ENCODE results near the gene CD27. TPM values are rescaled to one million over a fixed set of nuclear protein-coding genes. Genes with fewer than 3 reads are reported as not detected.

CD27 gene
- total RNA-seq, 1 donor from 2014 or later, result not detected

DNA sequence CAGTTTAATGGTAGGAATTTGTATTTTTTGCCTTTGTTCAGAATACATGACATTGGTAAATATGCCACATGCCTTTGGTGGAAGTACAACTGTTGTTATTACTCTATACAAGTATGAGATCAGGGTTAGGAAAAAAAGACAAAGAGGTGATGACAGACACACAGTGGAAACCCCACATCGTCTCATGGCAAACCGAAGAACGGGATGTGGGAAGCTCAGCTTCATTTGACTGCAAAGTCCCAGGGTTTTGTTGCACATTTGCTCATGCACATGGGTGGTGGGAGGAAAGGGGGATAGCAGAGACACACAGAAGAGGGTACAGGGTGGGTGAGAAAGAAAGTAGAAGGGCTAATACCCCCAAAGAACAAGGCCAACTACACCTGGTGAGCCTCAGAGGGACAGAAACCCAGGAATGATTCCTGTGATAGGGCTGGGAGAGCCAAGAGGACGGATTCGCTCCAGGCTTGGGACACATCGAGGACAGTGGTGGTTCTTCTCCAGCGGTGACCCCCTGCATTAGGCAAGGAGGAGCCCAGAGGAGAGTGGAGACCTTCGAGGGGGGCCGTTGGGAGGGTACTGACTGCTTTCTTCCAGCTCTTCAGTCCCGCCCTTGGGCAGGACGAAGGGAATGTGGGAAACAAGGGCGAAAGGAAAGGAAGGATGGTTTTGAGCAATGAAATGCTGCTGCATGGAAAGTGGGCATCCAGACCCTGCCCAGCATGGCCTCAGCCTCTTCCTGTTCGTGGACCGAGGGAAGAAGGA, 17.7 kb downstream of the CD27 start:
- H3K27me3 ChIP-seq (ENCODE audit: control insufficient read depth, insufficient read depth, low read length), result no peaks in the 10 kb centered on the region
- peaks cover 23% of the 10 kb centered on the region for H3K36me3 ChIP-seq (ENCODE audit: control insufficient read depth, insufficient read depth, low read length)
- DNase-seq (ENCODE audit: low read depth) (no peak), FAIRE-seq (no peak)
- H3K4me3 ChIP-seq (ENCODE audit: low read depth, low read length), result no peak overlapping the region
- TF ChIP-seq, protein P1, sequence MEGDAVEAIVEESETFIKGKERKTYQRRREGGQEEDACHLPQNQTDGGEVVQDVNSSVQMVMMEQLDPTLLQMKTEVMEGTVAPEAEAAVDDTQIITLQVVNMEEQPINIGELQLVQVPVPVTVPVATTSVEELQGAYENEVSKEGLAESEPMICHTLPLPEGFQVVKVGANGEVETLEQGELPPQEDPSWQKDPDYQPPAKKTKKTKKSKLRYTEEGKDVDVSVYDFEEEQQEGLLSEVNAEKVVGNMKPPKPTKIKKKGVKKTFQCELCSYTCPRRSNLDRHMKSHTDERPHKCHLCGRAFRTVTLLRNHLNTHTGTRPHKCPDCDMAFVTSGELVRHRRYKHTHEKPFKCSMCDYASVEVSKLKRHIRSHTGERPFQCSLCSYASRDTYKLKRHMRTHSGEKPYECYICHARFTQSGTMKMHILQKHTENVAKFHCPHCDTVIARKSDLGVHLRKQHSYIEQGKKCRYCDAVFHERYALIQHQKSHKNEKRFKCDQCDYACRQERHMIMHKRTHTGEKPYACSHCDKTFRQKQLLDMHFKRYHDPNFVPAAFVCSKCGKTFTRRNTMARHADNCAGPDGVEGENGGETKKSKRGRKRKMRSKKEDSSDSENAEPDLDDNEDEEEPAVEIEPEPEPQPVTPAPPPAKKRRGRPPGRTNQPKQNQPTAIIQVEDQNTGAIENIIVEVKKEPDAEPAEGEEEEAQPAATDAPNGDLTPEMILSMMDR (IDR thresholded peaks at IDR 0.05; ENCODE audit: insufficient read depth, low read length, severe bottlenecking), result no peak

DNA sequence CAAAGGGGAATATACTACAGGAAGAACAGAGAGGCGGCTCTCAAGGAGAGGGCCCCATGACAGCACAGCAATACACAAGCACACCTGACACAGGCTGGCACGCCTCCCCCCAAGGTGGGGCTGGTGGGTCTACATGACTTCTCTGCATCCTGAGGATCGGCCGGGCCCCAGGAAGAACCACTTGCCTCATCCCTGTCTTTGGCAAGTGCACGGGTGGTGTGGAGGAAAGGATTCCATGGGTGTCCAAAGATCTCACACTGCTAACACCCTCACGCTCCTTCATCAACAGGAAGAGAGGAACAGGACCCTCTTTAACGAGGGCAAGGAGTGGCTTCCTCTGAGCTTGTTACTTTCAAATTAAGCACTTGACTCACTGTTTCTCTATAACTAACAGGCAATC, 18.5 kb downstream of the CD27 start:
- no peaks in the 10 kb centered on the region for H3K27me3 ChIP-seq (ENCODE audit: control insufficient read depth, insufficient read depth, low read length)
- TF ChIP-seq, protein P1 (IDR thresholded peaks at IDR 0.05; ENCODE audit: insufficient read depth, low read length, severe bottlenecking), result no peak
- no peak overlapping the region for H3K4me3 ChIP-seq (ENCODE audit: low read depth, low read length)
- H3K36me3 ChIP-seq (ENCODE audit: control insufficient read depth, insufficient read depth, low read length), result peaks cover 19% of the 10 kb centered on the region
- DNase-seq (ENCODE audit: low read depth), result no peak
- FAIRE-seq, result no peak

DNA sequence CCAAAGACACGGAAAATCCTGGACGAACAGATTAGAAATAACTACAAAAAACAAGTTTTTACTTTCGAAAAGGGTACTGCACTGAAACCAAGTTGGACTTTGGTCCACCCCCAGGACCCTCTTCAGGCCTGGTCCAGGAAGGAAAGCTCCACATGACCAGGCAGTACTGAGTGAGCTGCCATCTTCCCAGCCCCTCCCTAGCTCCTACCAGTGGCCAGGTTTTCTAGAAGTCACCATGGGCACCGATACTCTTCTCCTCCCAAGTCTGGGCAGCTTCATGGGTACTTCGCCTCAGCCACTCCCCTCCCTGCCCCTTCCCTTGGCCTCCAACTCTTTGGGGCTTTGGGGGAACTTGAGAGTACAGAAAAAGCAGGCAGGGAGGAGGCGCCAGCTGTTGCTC, 19.1 kb downstream of the CD27 start:
- DNase-seq (ENCODE audit: low read depth), result no peak
- FAIRE-seq, result no peak
- no peak overlapping the region for H3K4me3 ChIP-seq (ENCODE audit: low read depth, low read length)
- H3K27me3 ChIP-seq (ENCODE audit: control insufficient read depth, insufficient read depth, low read length), result no peaks in the 10 kb centered on the region
- H3K36me3 ChIP-seq (ENCODE audit: control insufficient read depth, insufficient read depth, low read length), result peaks cover 16% of the 10 kb centered on the region
- TF ChIP-seq, protein P1 (IDR thresholded peaks at IDR 0.05; ENCODE audit: insufficient read depth, low read length, severe bottlenecking), result no peak

DNA sequence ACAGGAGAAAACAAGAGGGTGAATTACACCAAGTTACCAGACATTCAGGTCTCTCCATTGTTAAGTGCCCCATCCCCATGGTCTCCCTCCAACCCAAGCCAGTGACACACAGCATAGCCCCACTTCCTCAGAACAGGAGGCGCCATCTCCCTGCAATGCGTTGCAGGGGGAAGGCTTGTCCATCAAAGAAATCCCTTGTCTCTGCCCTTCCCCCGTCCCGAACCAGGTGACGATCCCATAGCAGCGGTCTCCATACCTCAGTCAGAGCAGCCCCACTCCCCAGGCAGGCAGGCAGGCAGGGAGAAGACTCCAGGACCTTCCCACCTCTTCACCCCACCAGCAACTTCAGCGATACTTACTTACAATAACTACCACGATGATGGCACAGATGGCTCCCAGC, 19.8 kb downstream of the CD27 start:
- peaks cover 16% of the 10 kb centered on the region for H3K36me3 ChIP-seq (ENCODE audit: control insufficient read depth, insufficient read depth, low read length)
- FAIRE-seq (no peak), DNase-seq (ENCODE audit: low read depth) (no peak)
- H3K4me3 ChIP-seq (ENCODE audit: low read depth, low read length), result no peak overlapping the region
- TF ChIP-seq, protein P1 (IDR thresholded peaks at IDR 0.05; ENCODE audit: insufficient read depth, low read length, severe bottlenecking), result no peak
- H3K27me3 ChIP-seq (ENCODE audit: control insufficient read depth, insufficient read depth, low read length), result no peaks in the 10 kb centered on the region

DNA sequence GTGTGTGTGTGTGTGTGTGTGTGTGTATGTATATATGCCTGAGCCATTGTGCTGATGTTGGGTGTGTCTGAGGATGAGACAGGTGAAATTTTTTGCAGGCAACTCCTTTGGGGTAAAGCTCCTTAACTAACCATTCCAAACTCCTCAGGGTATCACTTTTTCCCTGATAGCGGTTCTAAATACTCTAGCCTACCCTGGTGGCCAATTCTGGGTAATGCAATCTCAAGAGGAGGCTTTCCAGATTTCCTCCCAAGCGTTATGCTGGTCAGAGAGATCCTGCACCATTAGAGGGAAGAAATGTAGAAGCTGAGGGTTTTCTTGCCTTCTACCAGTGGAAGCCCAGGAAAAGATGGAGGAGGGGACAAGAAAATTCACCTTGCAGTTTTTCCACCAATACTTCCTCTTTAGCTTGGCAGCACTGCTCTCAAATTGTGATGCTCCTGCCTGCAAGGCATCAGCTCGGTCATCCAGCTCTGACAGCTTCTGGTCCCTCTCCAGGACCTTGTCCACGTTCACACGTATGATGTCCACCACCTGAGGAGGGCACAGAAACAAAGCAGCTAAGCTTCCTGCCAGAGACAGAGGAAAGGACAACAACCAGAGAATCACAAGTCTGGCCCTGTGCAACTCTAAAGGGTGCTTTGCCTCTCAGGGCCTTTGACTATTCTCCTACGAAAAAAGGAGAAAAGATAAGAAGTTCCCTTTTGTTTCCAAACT, 20.9 kb downstream of the CD27 start:
- TF ChIP-seq, protein P1 (IDR thresholded peaks at IDR 0.05; ENCODE audit: insufficient read depth, low read length, severe bottlenecking), result peak; percentile 83
- peaks cover 14% of the 10 kb centered on the region for H3K36me3 ChIP-seq (ENCODE audit: control insufficient read depth, insufficient read depth, low read length)
- DNase-seq (ENCODE audit: low read depth) (peak; percentile 60), FAIRE-seq (peak; percentile 40)
- H3K27me3 ChIP-seq (ENCODE audit: control insufficient read depth, insufficient read depth, low read length), result no peaks in the 10 kb centered on the region
- no peak overlapping the region for H3K4me3 ChIP-seq (ENCODE audit: low read depth, low read length)
